Heart left ventricle (tissue), 16 donors: ENCODE results near the gene GRIN1. TPM values are rescaled to one million over a fixed set of nuclear protein-coding genes. Genes with fewer than 3 reads are reported as not detected.
A peak's percentile ranks its signal among the peaks of the same experiment; 100 is the strongest.

Source experiments
- ATAC-seq, 4 donors: fragments of 200-7000 bp; cut with Tn5 transposase; one replicate each; pipeline ENCODE4 v1.9.1; 2020 to 2022; ENCODE audit warnings: moderate library complexity in 4 of 4, mild to moderate bottlenecking in 3 of 4, moderate number of reproducible peaks in 1 of 4
- DNase-seq, 5 donors: peaks; one replicate each; pipeline ENCODE4 v3.0.0-alpha.2; 2020
- H3K27ac ChIP-seq, 12 donors: fragments of 200-600 bp; sonication (generic) in 4 of 12; one replicate each; pipeline versions ENCODE4 v1.5.0 to v1.8.0; 2016 to 2022; ENCODE audit warnings: mild to moderate bottlenecking in 2 of 12
- H3K27me3 ChIP-seq, 9 donors: fragments of 200-600 bp; sonication (generic) in 2 of 9; one replicate each; pipeline versions ENCODE4 v1.5.1 to v1.8.0; 2016 to 2022; ENCODE audit warnings: mild to moderate bottlenecking in 3 of 9
- H3K36me3 ChIP-seq, 9 donors: fragments of 200-600 bp; sonication (generic) in 2 of 9; one replicate each; pipeline versions ENCODE4 v1.5.0 to v1.8.0; 2018 to 2022; ENCODE audit warnings: mild to moderate bottlenecking in 2 of 9
- H3K4me1 ChIP-seq, 12 donors: fragments of 200-600 bp; sonication (generic) in 4 of 12; one replicate each; pipeline versions ENCODE4 v1.5.0 to v1.8.0; 2016 to 2022; ENCODE audit warnings: mild to moderate bottlenecking in 3 of 12
- H3K4me3 ChIP-seq, 12 donors: fragments of 200-600 bp; sonication (generic) in 4 of 12; one replicate each; pipeline versions ENCODE4 v1.5.0 to v1.8.0; 2017 to 2022; ENCODE audit warnings: mild to moderate bottlenecking in 9 of 12, moderate library complexity in 4 of 12
- H3K9me3 ChIP-seq, 12 donors: fragments of 200-600 bp; sonication (generic) in 4 of 12; one replicate each; pipeline versions ENCODE4 v1.5.0 to v1.8.0; 2016 to 2022; ENCODE audit warnings: mild to moderate bottlenecking in 1 of 12
- POLR2A ChIP-seq, 2 donors: fragments of 450-650 bp; IDR thresholded peaks; one replicate each; pipeline ENCODE4 v1.6.1; 2017; ENCODE audit warnings: antibody characterized with exemption in 2 of 2, mild to moderate bottlenecking in 2 of 2, moderate library complexity in 2 of 2
- WGBS, 4 donors: extraction: QIAGEN DNeasy Blood & Tissue Kit in 2 of 4; methylation state at CpG; one replicate each; pipeline versions ENCODE4 v1.1.5 to v1.1.7; 2013 to 2018; 5-methylcytosine and 5-hydroxymethylcytosine counted together
- intact Hi-C, 10 donors: fragments of 100-400 bp; cut with DNase I; formaldehyde crosslinking; loops; one replicate each; pipeline versions ENCODE4 v1.11.1 to v1.14.2; 2022
- polyA plus RNA-seq, 2 donors: library from polyadenylated mRNA; stranded (reverse); fragments of 200-250 nt; gene quantifications; one replicate each; pipeline ENCODE4 v1.2.3, GENCODE V29; 2013
- total RNA-seq, 9 donors: library from RNA; depleted of rRNA in 2 of 9; stranded (reverse); fragments of >200 nt in 2 of 9; fragmentation: NEBNext Ultra II Directional in 3 of 9; extraction: Animal tissue kit (Norgen Biotek cat#: 25700) in 3 of 9; gene quantifications; one replicate each; pipeline versions ENCODE4 v1.1.0 to v1.2.4, GENCODE V29; 2016 to 2023
- TF ChIP-seq, protein P1 (sequence below), 12 donors: fragments of 200-600 bp; sonication (generic) in 4 of 12; IDR thresholded peaks; one replicate each; pipeline versions ENCODE4 v1.5.0 to v1.8.0; 2018 to 2022; ENCODE audit warnings: antibody characterized with exemption in 12 of 12, mild to moderate bottlenecking in 5 of 12
- donor health status: ischemic (EF 13 %, LVEDD 7.1; RV severe dilation, severe dysfunction).
- donor health status: healthy with polysubstance abuse.
- donor health status: DM: no; HTN: yes; CAD: no.
- donor health status: DM: no; HTN: no; CAD: no.
- donor health status: ischemic (EF 25% LVEDD 6.9; RV normal size, moderate dysfunction).
- donor health status: ischemic (EF 25% LVEDD 5.7; RV mildly dilated, moderate dysfunction).
- donor health status: healthy.
- donor health status: DM: yes; HTN: yes; CAD: no.
- donor health status: ischemic (EF 35%, LVEDD 5.7; RV mildly dilated, moderate dysfunction).
- donor health status: nonischemic (EF 11% LVEDD 7.7; RV severe dilation, severe dysfunction).
- donor health status: DM: yes; HTN: yes; CAD: no.
- donor health status: PGD.
- donor health status: ischemic (EF 29% LVEDD 5.4; RV normal size, mild dysfunction).
- donor health status: nonischemic (EF 23%, LVEDD 6.1; RV moderate dilation, normal function).

GRIN1 gene
- total and polyA plus RNA-seq, 11 donors = 0.10 TPM; not detected in 10

DNA sequence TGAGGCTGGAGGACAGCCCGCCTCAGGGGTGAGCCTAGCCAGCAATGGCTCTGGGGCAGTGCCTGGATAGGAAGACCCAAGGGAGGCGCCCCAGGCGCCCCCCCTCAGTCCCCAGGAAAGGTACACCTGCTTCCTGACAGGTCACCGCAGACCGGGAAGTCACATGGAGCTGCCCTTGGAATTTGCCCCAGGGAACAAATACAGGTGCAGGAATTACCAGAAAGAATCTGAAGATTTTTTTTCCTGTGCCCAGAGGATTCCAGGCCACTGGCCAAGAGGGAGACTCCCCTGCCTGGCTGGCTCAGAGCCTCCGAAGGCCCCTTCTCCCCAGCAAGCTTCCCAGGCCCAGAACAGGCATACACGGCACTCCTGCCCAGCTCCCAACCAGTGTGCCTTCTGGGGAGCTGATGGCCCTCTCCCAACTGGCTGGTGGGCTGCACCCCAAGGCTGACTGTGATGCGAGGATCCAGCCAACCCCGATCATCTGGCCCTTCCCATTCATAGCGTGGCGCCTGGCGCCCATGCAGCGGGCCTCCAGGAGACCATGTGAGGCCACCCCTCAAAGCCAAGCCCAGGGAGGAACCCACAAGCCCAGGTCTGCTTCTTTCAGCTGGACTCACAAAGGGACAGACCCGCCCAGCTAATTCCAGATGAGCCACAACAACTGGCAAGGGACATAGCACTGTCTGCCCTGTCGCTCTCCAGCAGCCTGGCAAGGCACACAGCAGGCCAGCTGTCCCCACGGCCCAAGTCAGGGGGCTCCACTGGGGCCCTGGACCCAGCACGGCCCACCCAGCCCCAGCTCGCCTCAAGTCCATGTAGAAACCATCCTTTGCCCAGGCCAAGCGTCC, 59.3 kb downstream of the GRIN1 start:
- ATAC-seq = no peak

DNA sequence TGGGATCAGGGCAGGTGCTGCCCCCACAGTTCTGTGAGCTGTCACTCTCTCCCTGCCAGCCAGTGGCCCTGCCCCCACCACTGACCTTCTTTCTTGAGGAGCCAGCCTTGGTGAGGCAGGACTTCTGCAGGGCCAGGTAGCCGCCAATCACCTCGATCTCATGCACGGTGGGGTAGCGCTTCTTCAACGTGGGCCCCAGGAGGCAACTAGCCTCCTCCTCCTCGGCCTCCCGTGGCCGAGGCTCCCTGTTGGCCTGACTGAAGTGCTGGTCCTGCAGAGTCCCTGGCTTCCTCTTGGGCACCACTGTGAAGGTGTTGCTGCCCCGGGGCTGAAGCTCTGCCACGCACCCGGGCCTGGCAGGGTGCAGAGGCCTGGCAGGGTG, 59.9 kb downstream of the GRIN1 start:
- WGBS, 4 donors = 53 to 57% (median 55%) methylated on average over 11 of the region's 11 CpGs; no CpG with 5 or more reads in 1 of the 4 donors
- intact Hi-C loops = no loop called here
- peak overlapping the region in 9 of 12 donors; percentile 0 to 70 (median 17) for H3K27ac ChIP-seq
- H3K36me3 ChIP-seq = no peaks in the 10 kb centered on the region
- ATAC-seq = no peak
- H3K4me3 ChIP-seq = peak overlapping the region in 11 of 12 donors; percentile 3 to 94 (median 63)
- no peak for DNase-seq
- H3K9me3 ChIP-seq = no peaks in the 10 kb centered on the region
- no peaks in the 10 kb centered on the region for H3K27me3 ChIP-seq
- peaks cover 5 to 90% (median 75%) of the 10 kb centered on the region in 12 donors for H3K4me1 ChIP-seq
- no peak for TF ChIP-seq POLR2A (IDR thresholded peaks at IDR 0.05)
- TF ChIP-seq, protein P1, sequence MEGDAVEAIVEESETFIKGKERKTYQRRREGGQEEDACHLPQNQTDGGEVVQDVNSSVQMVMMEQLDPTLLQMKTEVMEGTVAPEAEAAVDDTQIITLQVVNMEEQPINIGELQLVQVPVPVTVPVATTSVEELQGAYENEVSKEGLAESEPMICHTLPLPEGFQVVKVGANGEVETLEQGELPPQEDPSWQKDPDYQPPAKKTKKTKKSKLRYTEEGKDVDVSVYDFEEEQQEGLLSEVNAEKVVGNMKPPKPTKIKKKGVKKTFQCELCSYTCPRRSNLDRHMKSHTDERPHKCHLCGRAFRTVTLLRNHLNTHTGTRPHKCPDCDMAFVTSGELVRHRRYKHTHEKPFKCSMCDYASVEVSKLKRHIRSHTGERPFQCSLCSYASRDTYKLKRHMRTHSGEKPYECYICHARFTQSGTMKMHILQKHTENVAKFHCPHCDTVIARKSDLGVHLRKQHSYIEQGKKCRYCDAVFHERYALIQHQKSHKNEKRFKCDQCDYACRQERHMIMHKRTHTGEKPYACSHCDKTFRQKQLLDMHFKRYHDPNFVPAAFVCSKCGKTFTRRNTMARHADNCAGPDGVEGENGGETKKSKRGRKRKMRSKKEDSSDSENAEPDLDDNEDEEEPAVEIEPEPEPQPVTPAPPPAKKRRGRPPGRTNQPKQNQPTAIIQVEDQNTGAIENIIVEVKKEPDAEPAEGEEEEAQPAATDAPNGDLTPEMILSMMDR (IDR thresholded peaks at IDR 0.05) = no peak

More for the DNA sequence above, 59.3 kb downstream of the GRIN1 start:
- H3K27ac ChIP-seq = peak overlapping the region in 6 of 12 donors; percentile 8 to 70 (median 26)
- H3K9me3 ChIP-seq = no peaks in the 10 kb centered on the region
- 61 to 75% (median 68%) methylated on average over 4 to 19 of the region's 19 CpGs for WGBS, 4 donors
- peak overlapping the region in 9 of 12 donors; percentile 3 to 94 (median 68) for H3K4me3 ChIP-seq
- intact Hi-C loops = no loop called here
- TF ChIP-seq POLR2A (IDR thresholded peaks at IDR 0.05) = no peak
- TF ChIP-seq, protein P1 (IDR thresholded peaks at IDR 0.05) = no peak
- no peaks in the 10 kb centered on the region for H3K36me3 ChIP-seq
- peaks cover 5 to 90% (median 71%) of the 10 kb centered on the region in 12 donors for H3K4me1 ChIP-seq
- DNase-seq = no peak
- no peaks in the 10 kb centered on the region for H3K27me3 ChIP-seq

DNA sequence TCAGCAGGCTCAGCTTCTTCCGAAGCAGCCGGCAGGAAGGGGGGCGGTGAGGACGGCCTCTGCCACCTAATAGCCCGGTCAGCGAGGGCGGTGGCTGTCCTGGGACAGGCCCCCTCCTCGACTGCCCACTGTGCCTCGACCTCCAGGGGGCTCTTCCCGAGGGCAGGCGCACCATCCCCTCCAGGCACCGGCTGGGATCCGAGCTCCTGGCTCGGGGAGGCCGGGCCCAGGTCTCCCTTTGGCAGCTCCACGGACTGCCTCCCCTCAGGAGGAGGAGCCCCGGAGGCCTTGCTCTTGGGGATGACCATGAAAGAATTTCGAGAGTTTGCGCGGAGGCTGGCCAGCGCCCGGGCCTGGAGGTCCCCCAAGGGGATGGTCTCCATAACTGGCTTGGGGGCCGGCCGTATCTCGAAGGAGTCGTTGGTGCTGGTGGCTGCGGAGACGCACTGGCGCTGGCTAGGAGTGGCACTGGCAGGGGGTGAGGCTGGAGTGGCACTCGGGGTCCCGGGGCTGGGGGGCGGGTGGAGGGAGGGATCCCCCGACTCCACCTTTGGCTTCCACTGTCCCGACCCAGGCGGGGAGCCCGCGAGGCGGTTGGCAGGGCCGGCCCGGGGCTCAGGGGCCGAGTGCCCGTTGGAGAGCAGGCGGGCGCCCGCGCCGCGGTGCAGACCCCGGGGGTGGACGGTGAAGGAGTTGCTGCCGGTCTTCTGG, 60.6 kb downstream of the GRIN1 start:
- WGBS, 4 donors = 6 to 8% (median 8%) methylated on average over 13 to 51 of the region's 51 CpGs; no CpG with 5 or more reads in 1 of the 4 donors
- ATAC-seq (no peak), DNase-seq (no peak)

More for the DNA sequence above, 60.6 kb downstream of the GRIN1 start:
- Histone ChIP-seq H3K4me1 (peaks cover 9 to 90% (median 78%) of the 10 kb centered on the region in 12 donors), H3K9me3 (no peaks in the 10 kb centered on the region), H3K4me3 (peak overlapping the region; percentile 23 to 94 (median 66)), H3K27ac (peak overlapping the region in 9 of 12 donors; percentile 0 to 70 (median 33)), H3K27me3 (no peaks in the 10 kb centered on the region), H3K36me3 (no peaks in the 10 kb centered on the region)
- intact Hi-C loops = loop anchor here in 1 of 10 donors (1.0 kb wide), 1 partner anchor 11 kb away; the partner anchor contains the start of genes ANAPC2 and SSNA1
- no peak for TF ChIP-seq POLR2A (IDR thresholded peaks at IDR 0.05)
- TF ChIP-seq, protein P1 (IDR thresholded peaks at IDR 0.05) = no peak
